ENCODE measurements around the gene EGFL7. TPM values are rescaled to one million over a fixed set of nuclear protein-coding genes. Genes with fewer than 3 reads are reported as not detected.

The EGFL7 gene
- total RNA-seq, 1 donor from 2014 or later = 7.0 TPM

- H3K4me3 Mint-ChIP-seq (ENCODE audit: unreplicated experiment) = no peak overlapping the region
- H3K27me3 Mint-ChIP-seq (ENCODE audit: low read depth) = peaks cover 6% of the 10 kb centered on the region
- H3K4me1 Mint-ChIP-seq (ENCODE audit: low read depth) = no peaks in the 10 kb centered on the region
- no peaks in the 10 kb centered on the region for H3K9me3 Mint-ChIP-seq (ENCODE audit: low read depth)
- no peaks in the 10 kb centered on the region for H3K36me3 Mint-ChIP-seq (ENCODE audit: low read depth)
- no peak overlapping the region for H3K27ac Mint-ChIP-seq (ENCODE audit: unreplicated experiment)
- no peak for TF ChIP-seq CTCF (IDR thresholded peaks at IDR 0.05)
- no peak for DNase-seq (ENCODE audit: low spot score)
These were observed 33.2 kb downstream of the EGFL7 start for GRCh38 chr9:136695955-136696354.

- Mint-ChIP-seq H3K4me3 (ENCODE audit: unreplicated experiment) (no peak overlapping the region), H3K27me3 (ENCODE audit: low read depth) (peaks cover 8% of the 10 kb centered on the region), H3K36me3 (ENCODE audit: low read depth) (no peaks in the 10 kb centered on the region), H3K27ac (ENCODE audit: unreplicated experiment) (no peak overlapping the region), H3K9me3 (ENCODE audit: low read depth) (no peaks in the 10 kb centered on the region), H3K4me1 (ENCODE audit: low read depth) (no peaks in the 10 kb centered on the region)
- no peak for DNase-seq (ENCODE audit: low spot score)
- no peak for TF ChIP-seq CTCF (IDR thresholded peaks at IDR 0.05)
These were observed 33.8 kb downstream of the EGFL7 start for GRCh38 chr9:136696502-136696901.

- Mint-ChIP-seq H3K4me1 (ENCODE audit: low read depth) (no peaks in the 10 kb centered on the region), H3K27me3 (ENCODE audit: low read depth) (peaks cover 10% of the 10 kb centered on the region), H3K9me3 (ENCODE audit: low read depth) (no peaks in the 10 kb centered on the region), H3K27ac (ENCODE audit: unreplicated experiment) (no peak overlapping the region), H3K36me3 (ENCODE audit: low read depth) (no peaks in the 10 kb centered on the region), H3K4me3 (ENCODE audit: unreplicated experiment) (no peak overlapping the region)
- TF ChIP-seq CTCF (IDR thresholded peaks at IDR 0.05) = no peak
- no peak for DNase-seq (ENCODE audit: low spot score)
These were observed 34.6 kb downstream of the EGFL7 start for GRCh38 chr9:136697146-136697820.

- Mint-ChIP-seq H3K27ac (ENCODE audit: unreplicated experiment) (no peak overlapping the region), H3K4me1 (ENCODE audit: low read depth) (no peaks in the 10 kb centered on the region), H3K4me3 (ENCODE audit: unreplicated experiment) (no peak overlapping the region), H3K36me3 (ENCODE audit: low read depth) (no peaks in the 10 kb centered on the region), H3K27me3 (ENCODE audit: low read depth) (peaks cover 10% of the 10 kb centered on the region), H3K9me3 (ENCODE audit: low read depth) (no peaks in the 10 kb centered on the region)
- no peak for DNase-seq (ENCODE audit: low spot score)
- TF ChIP-seq CTCF (IDR thresholded peaks at IDR 0.05) = no peak
These were observed 35.3 kb downstream of the EGFL7 start for GRCh38 chr9:136697821-136698526.

GRCh38 chr9:136698635-136699246, 36.0 kb downstream of the EGFL7 start:
- DNase-seq (ENCODE audit: low spot score) = no peak
- H3K36me3 Mint-ChIP-seq (ENCODE audit: low read depth) = no peaks in the 10 kb centered on the region
- H3K27ac Mint-ChIP-seq (ENCODE audit: unreplicated experiment) = no peak overlapping the region
- TF ChIP-seq CTCF (IDR thresholded peaks at IDR 0.05) = no peak
- no peaks in the 10 kb centered on the region for H3K4me1 Mint-ChIP-seq (ENCODE audit: low read depth)
- H3K9me3 Mint-ChIP-seq (ENCODE audit: low read depth) = no peaks in the 10 kb centered on the region
- H3K4me3 Mint-ChIP-seq (ENCODE audit: unreplicated experiment) = no peak overlapping the region
- peaks cover 10% of the 10 kb centered on the region for H3K27me3 Mint-ChIP-seq (ENCODE audit: low read depth)
